T47D (cell line): ENCODE measurements around the gene MAN2A1.
"Not testable (repeated sequence)": the region's sequence is repeated elsewhere in the genome, so short reads cannot be mapped to it uniquely, and the experiment has no call there.

Experiments
- DNase-seq, 2 experiments: peaks; one replicate each; pipeline versions ENCODE4 v3.0.0 to v3.0.0-alpha.2; 2011 to 2012; ENCODE audit warnings: low read depth in 1 of 2, low spot score in 1 of 2
- JUND ChIP-seq: IDR thresholded peaks from 2 replicates; pipeline ENCODE4 v1.6.1; 2012; ENCODE audit warnings: low read depth
- in situ Hi-C: cut with HindIII; loops from 2 replicates; pipeline ENCODE4 v1.10.0; 2016; ENCODE audit warnings: low sequenced_read_pairs, low pct_unique_long_range_greater_than_20kb

MAN2A1 gene

DNA sequence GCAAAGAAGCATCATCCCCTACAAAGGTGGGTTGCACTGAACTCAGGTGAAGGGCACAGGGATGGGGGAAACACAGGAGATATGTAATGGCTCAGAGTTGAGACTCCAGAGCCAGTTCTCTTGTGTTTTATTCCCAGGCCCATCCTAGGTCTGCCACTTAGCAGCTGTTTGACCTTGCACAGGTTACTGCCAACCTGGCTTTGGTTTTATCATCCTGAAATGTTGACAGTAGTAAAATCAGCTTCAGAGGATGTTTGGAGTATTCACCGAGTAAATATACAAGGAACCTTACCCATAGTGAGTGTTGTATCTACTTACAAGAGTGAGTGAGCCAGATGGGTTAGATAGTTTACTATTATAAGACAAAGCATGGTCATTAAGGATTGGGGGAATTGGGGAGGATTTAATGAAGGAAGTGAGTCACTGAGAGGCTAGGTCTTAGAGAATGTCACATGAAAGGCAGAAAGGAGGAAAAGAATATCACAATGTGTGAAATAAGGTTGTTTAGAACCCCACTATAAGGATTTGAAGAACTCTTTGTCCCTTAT, 141.3 kb downstream of the MAN2A1 start:
- in situ Hi-C loops = no loop called here
- TF ChIP-seq JUND = no peak
- DNase-seq = no peak

DNA sequence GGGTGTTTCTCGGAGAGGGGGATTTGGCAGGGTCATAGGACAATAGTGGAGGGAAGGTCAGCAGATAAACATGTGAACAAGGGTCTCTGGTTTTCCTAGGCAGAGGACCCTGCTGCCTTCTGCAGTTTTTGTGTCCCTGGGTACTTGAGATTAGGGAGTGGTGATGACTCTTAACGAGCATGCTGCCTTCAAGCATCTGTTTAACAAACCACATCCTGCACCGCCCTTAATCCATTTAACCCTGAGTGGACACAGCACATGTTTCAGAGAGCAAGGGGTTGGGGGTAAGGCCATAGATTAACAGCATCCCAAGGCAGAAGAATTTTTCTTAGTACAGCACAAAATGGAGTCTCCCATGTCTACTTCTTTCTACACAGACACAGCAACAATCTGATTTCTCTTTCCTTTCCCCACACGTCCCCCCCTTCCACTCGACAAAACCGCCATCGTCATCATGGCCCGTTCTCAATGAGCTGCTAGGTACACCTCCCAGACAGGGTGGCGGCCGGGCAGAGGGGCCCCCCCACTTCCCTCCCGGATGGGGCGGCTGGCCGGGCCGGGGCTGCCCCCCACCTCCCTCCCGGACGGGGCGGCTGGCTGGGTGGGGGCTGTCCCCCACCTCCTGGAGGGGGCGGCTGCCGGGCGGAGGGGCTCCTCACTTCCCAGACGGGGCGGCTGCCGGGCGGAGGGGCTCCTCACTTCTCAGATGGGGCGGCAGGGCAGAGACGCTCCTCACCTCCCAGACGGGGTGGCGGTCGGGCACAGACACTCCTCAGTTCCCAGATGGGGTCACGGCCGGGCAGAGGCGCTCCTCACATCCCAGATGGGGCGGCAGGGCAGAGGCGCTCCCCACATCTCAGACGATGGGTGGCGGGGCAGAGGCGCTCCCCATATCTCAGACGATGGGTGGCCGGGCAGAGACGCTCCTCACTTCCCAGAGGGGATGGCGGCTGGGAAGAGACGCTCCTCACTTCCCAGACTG, 142.8 kb downstream of the MAN2A1 start:
- in situ Hi-C loops, DNase-seq: not testable (repeated sequence)

DNA sequence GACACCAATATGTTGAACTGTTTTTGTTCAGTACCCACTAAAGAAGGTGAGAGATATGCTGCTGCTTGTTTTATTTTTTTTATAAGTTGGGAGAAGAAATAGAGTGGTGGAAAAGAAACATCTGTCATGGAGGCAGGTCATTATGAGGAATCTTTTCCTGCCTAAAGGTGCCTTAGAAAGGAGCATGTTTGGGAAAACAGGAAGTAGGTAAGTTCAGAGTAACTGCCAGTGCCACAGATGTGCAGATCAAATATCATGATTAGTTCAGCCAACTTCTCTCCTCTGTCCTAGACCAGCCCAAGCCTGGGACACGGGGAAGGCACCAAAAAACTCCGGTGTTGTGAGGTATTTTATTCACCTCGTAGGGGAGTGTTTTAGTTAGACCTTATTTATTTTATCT, 144.2 kb downstream of the MAN2A1 start:
- no peak for TF ChIP-seq JUND
- in situ Hi-C loops = no loop called here
- DNase-seq = no peak

DNA sequence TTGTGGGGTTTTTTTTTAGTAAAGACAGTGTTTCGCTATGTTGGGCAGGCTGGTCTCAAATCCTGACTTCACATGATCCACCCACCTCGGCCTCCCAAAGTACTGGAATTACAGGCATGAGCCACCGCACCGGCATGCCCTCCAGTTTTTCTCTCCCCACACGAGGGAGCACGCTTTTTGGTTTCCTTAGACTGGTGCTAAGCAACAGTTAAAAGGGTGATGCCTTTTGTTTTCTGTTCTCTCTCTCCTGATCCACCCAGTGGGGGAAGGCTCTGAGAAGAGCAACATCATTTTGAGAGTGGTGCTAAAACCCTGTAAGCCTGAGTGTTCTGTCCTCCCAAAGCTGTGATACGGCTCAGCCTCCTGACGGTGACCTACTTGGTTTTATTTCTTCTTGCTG, 146.6 kb downstream of the MAN2A1 start:
- no peak for TF ChIP-seq JUND
- no peak for DNase-seq
- in situ Hi-C loops = no loop called here

DNA sequence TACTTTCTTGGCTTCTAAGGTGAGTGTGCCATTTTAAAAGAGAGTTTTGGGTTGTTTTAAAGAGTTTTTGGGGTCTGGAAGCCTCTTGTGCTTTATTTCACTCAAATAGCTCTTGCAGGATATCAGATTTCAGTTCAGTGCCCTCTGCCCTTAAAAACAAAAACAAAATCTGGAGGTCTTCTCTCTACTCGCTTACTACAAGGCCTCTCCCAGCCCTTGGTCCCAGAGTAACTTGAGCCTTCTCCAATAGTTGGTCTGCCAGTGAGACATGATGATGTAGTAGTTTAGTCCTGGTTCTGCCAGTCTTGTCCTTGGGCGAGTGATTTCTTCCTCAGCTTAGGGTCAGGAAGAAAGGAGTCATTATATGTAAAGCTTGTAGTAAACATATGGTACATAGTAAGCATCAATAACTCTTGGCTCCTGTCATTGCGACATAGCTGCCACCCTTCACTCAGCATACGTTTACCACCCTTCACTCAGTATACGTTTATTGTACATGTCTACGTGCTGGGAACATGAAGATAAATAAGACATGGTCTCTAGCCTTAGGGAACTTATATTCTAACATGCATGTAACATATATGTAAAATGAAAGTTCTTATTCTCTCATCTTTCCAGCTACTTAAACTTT, 147.6 kb downstream of the MAN2A1 start:
- DNase-seq = no peak
- in situ Hi-C loops = no loop called here
- TF ChIP-seq JUND = no peak

DNA sequence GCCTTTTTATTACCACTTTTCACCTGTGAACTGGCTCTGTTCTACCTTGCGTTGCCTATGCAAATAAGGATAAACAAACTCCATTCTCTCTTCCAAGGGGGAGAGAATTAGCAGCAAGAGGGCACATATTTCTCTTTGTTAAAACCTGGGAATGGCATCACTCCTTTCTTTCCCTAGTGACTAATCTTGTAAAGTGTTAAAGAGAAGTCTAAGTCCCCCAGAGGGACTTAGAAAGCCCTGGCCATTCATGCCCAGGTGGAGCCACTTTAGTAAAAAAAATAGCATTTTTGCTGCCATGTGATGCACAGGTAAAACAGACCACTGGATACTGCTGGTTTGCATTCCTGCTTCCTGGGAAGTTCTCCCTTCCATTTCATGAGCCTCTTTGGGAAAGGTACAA, 148.4 kb downstream of the MAN2A1 start:
- no peak for TF ChIP-seq JUND
- in situ Hi-C loops = no loop called here
- no peak for DNase-seq

DNA sequence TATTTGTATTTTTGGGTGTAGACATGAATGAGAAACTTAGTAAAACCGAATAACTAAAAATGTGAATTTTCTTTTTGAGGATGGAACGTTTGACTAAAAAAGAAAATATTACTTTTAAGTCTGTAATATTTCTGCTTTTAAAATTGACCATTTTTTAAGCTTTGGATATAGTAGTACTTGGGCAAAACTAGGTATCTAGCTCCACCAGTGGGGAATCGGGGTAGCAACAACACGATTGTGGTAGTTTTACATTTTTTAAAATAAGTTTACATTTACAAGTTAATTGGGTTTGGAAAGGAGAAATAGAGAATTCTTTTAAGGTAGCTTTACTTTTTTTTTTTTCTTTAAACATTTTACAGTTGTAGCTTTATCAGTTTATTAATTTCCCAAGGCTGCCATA, 154.4 kb downstream of the MAN2A1 start:
- TF ChIP-seq JUND = no peak
- in situ Hi-C loops = no loop called here
- no peak for DNase-seq

DNA sequence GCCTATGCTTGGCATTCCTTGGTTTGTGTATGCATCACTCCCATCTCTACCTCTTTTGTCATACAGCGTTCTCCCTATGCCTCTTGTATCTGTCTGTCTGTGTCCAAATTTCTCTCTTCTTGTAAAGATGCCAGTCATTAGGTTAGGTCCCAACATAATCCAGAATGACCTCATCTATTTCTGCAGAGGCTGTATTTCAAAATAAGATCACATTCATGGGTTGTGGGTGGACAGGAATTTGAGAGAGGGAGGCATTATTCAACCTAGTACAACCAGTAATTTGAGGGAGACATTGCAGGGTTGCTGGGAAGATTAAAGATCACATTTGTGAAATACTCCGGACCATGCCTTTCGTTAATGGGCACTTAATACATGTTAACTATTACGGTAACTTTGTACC, 155.0 kb downstream of the MAN2A1 start:
- no peak for TF ChIP-seq JUND
- in situ Hi-C loops = no loop called here
- DNase-seq = no peak

DNA sequence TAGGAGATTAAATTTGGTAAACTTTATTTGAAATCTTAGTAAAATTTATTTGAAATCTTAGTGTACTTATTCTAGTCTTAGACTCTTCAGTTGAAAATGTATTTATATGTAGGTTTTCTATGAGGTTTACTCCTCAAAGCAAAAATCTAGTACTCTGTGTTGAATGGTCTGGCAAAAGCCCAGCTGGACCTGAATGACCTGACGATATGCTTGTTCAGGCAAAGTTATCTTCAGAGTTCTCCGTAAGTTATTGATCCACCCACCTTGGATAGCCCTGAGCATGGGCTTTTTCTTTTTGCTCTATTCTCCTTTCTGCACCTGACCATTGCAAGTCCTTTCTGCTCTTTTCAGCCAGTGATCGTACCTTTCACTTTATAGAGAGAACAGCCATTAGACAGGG, 158.4 kb downstream of the MAN2A1 start:
- DNase-seq = no peak
- in situ Hi-C loops = no loop called here
- TF ChIP-seq JUND = no peak

DNA sequence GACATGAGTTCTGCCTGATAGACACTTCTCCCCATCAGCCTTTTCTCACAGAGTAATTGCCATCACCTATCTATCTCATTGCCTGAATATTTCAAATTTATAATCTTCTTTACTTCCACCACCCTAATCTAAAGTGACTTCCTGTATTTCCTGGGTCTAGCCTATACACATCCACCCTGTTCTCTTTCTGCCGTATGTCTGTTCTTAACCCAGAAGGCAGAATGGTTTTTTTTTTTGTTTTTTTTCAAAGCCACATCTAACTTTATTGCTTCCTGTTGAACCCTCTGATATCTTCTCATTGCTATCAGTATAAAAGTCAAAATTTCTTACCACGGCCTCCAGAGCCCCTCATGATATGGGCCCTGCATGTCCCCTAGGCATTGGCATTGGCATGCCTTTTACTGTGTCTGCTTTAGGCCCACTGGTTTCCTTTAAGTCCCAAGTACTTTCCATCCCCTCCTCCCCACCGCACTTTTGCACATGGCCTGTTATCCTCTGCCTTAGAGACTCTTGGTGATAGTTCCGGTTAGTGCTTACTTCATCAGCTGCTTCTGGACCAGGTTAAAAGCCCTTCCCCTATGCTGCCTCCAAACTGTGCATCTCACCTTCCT, 159.9 kb downstream of the MAN2A1 start:
- TF ChIP-seq JUND = no peak
- in situ Hi-C loops = no loop called here
- no peak for DNase-seq

DNA sequence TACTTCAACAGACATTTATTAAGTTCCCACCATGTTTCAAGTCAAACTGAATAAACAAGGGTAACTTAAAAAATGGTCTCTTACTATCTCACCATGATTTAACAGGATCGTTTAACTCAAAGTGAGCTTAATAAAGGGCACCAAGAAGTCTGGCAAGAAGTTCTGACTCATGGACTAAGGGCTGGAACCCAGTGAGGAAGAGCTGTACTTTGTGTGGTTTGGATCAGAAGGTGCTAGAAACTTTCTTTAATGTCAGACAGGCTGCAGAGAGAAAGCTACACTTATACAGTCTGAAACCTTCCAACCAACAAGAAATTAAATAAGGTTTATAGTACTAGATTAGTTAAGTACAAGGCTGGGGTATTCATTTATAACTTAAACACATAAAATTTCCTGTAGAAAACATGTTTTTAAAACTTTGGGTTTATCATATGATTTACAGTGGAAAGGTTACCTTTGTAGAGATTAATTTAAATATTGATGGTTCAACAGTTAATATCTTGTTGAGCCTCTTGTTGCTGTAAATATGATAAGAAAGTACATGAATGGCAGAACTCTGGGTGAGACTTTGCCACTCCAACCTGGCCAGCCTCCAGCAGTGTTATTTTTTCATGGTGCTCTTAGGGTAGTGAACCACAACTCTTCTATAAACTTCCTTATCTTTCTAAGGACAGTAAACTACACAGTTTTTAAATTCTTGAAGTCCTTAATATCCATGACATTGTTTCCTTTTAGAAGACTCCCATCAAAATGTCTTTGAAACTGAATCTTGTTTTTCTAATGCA, 162.8 kb downstream of the MAN2A1 start:
- no peak for TF ChIP-seq JUND
- in situ Hi-C loops = no loop called here
- DNase-seq = no peak

DNA sequence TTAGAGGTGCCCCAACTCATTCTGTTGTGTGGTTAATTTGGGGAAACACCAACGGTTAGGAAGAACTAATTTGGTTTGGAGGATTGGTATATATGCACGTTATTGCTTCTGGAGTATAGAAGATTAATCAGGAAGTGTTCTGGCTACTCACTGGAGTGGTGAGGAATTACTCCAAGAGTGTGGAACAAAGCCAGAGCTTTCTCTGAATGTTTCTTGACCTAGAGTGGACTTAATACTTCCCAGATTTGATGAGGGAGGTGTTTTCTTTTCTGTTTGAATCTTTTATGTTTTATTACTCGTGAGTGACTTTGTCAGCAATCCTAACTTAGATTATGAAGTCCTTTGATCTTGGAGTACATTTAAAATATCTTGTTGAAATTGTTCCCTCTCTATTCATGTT, 163.7 kb downstream of the MAN2A1 start:
- TF ChIP-seq JUND = no peak
- DNase-seq = no peak
- in situ Hi-C loops = no loop called here
